Measurements from ENCODE around the gene SLC35A2. TPM values are rescaled to one million over a fixed set of nuclear protein-coding genes. Genes with fewer than 3 reads are reported as not detected.

The SLC35A2 gene
- total and polyA plus RNA-seq, 12 donors, result 6.4 to 27.7 (median 12.4) TPM

- Histone ChIP-seq H3K4me3 (peak overlapping the region; percentile 56 to 85 (median 74)), H3K4me1 (peaks cover 0 to 24% (median 5%) of the 10 kb centered on the region in 9 donors), H3K27ac (peak overlapping the region; percentile 87 to 97 (median 94)), H3K36me3 (peaks cover 0 to 51% (median 0%) of the 10 kb centered on the region in 9 donors), H3K9me3 (peaks cover 0 to 17% (median 0%) of the 10 kb centered on the region in 11 donors), H3K27me3 (no peaks in the 10 kb centered on the region)
- WGBS, 2 donors, result 0% methylated on average over 29 to 38 of the region's 38 CpGs
- DNase-seq (peak; percentile 66 to 77), ATAC-seq (peak; percentile 56 to 80 (median 74))
- TF ChIP-seq, protein P1, sequence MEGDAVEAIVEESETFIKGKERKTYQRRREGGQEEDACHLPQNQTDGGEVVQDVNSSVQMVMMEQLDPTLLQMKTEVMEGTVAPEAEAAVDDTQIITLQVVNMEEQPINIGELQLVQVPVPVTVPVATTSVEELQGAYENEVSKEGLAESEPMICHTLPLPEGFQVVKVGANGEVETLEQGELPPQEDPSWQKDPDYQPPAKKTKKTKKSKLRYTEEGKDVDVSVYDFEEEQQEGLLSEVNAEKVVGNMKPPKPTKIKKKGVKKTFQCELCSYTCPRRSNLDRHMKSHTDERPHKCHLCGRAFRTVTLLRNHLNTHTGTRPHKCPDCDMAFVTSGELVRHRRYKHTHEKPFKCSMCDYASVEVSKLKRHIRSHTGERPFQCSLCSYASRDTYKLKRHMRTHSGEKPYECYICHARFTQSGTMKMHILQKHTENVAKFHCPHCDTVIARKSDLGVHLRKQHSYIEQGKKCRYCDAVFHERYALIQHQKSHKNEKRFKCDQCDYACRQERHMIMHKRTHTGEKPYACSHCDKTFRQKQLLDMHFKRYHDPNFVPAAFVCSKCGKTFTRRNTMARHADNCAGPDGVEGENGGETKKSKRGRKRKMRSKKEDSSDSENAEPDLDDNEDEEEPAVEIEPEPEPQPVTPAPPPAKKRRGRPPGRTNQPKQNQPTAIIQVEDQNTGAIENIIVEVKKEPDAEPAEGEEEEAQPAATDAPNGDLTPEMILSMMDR (IDR thresholded peaks at IDR 0.05), result no peak
- intact Hi-C loops (cut with DNase I), result loop anchor here in 2 of 10 donors (5.0 to 10.0 kb wide), 2 partner anchors 95 to 252 kb away; partner anchors contain the start of gene HDAC6 (in 2 of the 2)
These were observed 14.3 kb downstream of the SLC35A2 start for GRCh38 chrX:48897157-48897624.

GRCh38 chrX:48896611-48897011 is 14.8 kb downstream of the SLC35A2 start:
- Histone ChIP-seq H3K27me3 (no peaks in the 10 kb centered on the region), H3K27ac (peak overlapping the region in 8 of 10 donors; percentile 87 to 97 (median 95)), H3K36me3 (peaks cover 0 to 46% (median 0%) of the 10 kb centered on the region in 9 donors), H3K9me3 (peaks cover 0 to 17% (median 0%) of the 10 kb centered on the region in 11 donors), H3K4me3 (peak overlapping the region in 9 of 10 donors; percentile 56 to 85 (median 73)), H3K4me1 (peaks cover 0 to 29% (median 9%) of the 10 kb centered on the region in 9 donors)
- intact Hi-C loops (cut with DNase I), result loop anchor here in 2 of 10 donors (5.0 to 10.0 kb wide), 2 partner anchors 94 to 252 kb away; partner anchors contain the start of gene HDAC6 (in 2 of the 2)
- ATAC-seq, result no peak
- DNase-seq, result no peak
- TF ChIP-seq, protein P1 (IDR thresholded peaks at IDR 0.05), result no peak
- 38 to 41% methylated on average over 8 to 9 of the region's 9 CpGs for WGBS, 2 donors

- 74 to 81% methylated on average over 6 of the region's 6 CpGs for WGBS, 2 donors
- intact Hi-C loops (cut with DNase I), result loop anchor here in 2 of 10 donors (5.0 to 10.0 kb wide), 2 partner anchors 93 to 250 kb away; partner anchors contain the start of gene HDAC6 (in 2 of the 2)
- no peak for DNase-seq
- Histone ChIP-seq H3K27ac (no peak overlapping the region), H3K9me3 (peaks cover 0 to 17% (median 0%) of the 10 kb centered on the region in 11 donors), H3K36me3 (peaks cover 0 to 31% (median 0%) of the 10 kb centered on the region in 9 donors), H3K4me1 (peaks cover 0 to 31% (median 9%) of the 10 kb centered on the region in 9 donors), H3K4me3 (no peak overlapping the region), H3K27me3 (no peaks in the 10 kb centered on the region)
- TF ChIP-seq, protein P1 (IDR thresholded peaks at IDR 0.05), result no peak
- no peak for ATAC-seq
These were observed 16.6 kb downstream of the SLC35A2 start for GRCh38 chrX:48894891-48895290.

DNA sequence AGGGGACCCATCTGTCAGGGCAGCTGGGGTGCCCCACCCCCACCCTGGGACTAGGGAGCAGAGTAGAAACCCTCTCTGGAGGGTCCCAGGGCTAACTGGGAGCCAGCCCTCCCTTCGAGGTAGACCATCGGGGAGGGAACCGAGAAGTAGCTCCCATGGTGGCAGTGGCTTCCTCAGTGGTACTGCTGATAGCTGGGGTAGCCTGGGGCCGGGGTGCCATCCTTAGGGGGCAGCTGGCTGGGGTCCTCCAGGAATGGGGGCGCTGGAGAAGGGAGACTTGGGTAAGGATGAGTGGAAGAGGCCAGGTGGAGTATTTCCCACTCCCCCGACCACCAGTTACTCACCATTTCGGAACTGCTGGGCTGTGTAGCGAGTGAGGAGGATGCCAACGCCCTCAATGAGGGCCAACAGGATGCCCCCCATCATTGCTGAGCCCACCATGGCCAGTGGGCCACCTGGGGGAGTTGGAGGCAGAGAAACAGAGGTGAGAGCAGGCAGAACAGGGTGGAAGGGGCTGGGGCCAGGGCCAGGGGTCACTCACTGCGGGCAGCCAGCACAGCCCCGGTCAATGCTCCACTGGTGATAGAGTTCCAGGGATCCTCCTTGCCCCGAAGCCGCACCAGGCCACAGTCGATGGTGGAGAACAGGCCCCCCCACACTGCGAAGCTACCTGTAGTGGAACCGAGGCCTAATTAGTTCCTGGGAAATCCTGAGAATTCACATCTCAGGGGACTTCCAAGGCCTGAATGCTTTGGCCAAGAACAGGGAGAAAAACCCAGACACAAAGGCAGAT is 17.7 kb downstream of the SLC35A2 start:
- Histone ChIP-seq H3K36me3 (peaks cover 0 to 25% (median 0%) of the 10 kb centered on the region in 9 donors), H3K4me3 (no peak overlapping the region), H3K27me3 (no peaks in the 10 kb centered on the region), H3K4me1 (peaks cover 0 to 22% (median 9%) of the 10 kb centered on the region in 9 donors), H3K27ac (no peak overlapping the region), H3K9me3 (peaks cover 0 to 17% (median 0%) of the 10 kb centered on the region in 11 donors)
- WGBS, 2 donors, result 91 to 100% methylated on average over 11 to 16 of the region's 16 CpGs
- intact Hi-C loops (cut with DNase I), result loop anchor here in 1 of 10 donors (10.0 kb wide), 1 partner anchor 249 kb away; no protein-coding TSS in a partner anchor
- ATAC-seq, result no peak
- TF ChIP-seq, protein P1 (IDR thresholded peaks at IDR 0.05), result no peak
- no peak for DNase-seq

All from heart right ventricle (tissue), 16 donors.